Gastrocnemius medialis (tissue), 4 donors: ENCODE results near the gene RPS2.
A peak's percentile ranks its signal among the peaks of the same experiment; 100 is the strongest.

Source experiments
- POLR2A ChIP-seq, 2 donors: fragments of 450-650 bp; IDR thresholded peaks; one replicate each; pipeline ENCODE4 v1.6.1; 2017; ENCODE audit warnings: antibody characterized with exemption in 2 of 2, mild to moderate bottlenecking in 2 of 2, moderate library complexity in 2 of 2
- TF ChIP-seq, protein P1 (sequence below), 5 experiments: fragments of 450-650 bp in 3 of 5; fragments of 200-600 bp in 2 of 5; sonication (generic) in 2 of 5; IDR thresholded peaks in 4 of 5; conservative IDR thresholded peaks in 1 of 5; 1 replicate in 4 of 5; 2 replicates in 1 of 5; pipeline ENCODE4 v1.5.1; 2016 to 2019; ENCODE audit warnings: antibody characterized with exemption in 5 of 5, mild to moderate bottlenecking in 3 of 5, moderate library complexity in 3 of 5

DNA sequence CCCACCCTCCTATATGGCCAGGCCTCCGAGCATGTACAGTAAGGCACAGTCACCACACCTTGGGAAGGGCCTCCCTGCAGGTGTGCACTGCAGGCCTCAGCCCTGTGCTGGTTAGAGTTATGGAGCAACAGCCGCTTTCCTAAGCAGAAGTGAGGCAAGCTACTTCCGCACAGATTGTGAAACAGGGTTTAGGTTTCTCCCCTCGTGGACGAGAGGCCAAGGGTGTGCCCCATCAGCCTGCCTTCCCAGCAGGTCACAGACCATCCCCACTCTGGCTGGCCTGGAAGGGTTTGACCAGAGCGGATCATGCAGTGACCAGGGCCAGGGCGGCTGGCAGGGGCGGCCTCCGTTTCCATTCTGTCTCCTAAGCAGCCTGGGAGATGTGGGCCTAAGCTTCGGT, 26.3 kb downstream of the RPS2 start:
- TF ChIP-seq, protein P1, sequence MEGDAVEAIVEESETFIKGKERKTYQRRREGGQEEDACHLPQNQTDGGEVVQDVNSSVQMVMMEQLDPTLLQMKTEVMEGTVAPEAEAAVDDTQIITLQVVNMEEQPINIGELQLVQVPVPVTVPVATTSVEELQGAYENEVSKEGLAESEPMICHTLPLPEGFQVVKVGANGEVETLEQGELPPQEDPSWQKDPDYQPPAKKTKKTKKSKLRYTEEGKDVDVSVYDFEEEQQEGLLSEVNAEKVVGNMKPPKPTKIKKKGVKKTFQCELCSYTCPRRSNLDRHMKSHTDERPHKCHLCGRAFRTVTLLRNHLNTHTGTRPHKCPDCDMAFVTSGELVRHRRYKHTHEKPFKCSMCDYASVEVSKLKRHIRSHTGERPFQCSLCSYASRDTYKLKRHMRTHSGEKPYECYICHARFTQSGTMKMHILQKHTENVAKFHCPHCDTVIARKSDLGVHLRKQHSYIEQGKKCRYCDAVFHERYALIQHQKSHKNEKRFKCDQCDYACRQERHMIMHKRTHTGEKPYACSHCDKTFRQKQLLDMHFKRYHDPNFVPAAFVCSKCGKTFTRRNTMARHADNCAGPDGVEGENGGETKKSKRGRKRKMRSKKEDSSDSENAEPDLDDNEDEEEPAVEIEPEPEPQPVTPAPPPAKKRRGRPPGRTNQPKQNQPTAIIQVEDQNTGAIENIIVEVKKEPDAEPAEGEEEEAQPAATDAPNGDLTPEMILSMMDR (IDR thresholded peaks at IDR 0.05 in 4 of 5, conservative IDR thresholded peaks at IDR 0.05 in 1 of 5), result no peak
- TF ChIP-seq POLR2A (IDR thresholded peaks at IDR 0.05), result peak in 1 of 2 donors; percentile 20
